GM12892 (cell line): ENCODE results near the gene CDC45.

Experiments
- POLR2A ChIP-seq: IDR thresholded peaks from 2 replicates; pipeline ENCODE4 v1.6.1; 2011; ENCODE audit warnings: low read depth, low read length, control low read depth
- TAF1 ChIP-seq: IDR thresholded peaks from 2 replicates; pipeline ENCODE4 v1.6.1; 2011; ENCODE audit warnings: low read depth, mild to moderate bottlenecking, control low read depth, low read length, borderline replicate concordance

DNA sequence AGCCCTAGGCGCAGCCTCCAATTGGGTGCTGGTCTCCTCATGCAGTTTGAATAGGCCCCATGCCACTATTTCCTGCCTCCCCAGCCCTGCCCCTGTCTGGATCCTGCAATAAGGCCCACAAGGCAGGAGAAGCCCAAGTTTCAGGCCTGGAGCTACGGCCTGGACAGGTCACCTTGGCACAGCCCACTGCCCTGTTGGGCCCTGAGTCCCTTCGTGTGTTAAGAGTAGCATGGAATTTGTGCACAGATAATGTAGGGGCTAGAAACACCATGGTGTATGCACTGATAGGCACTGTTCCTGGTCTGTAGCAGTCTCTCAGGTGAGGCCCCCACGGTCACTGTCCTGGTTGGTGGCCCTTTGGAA is 20.1 kb downstream of the CDC45 start:
- no peak for TF ChIP-seq TAF1
- TF ChIP-seq POLR2A = no peak
